NCI-H1092 (cell line): Measurements from ENCODE around the gene CENPK.
"Not testable (repeated sequence)": the region's sequence is repeated elsewhere in the genome, so short reads cannot be mapped to it uniquely, and the experiment has no call there.

ENCODE experiments used
- DNase-seq: peaks from one replicate; lab custom pipeline; 2025; lab: John Stamatoyannopoulos, UW

Gene CENPK, protein sequence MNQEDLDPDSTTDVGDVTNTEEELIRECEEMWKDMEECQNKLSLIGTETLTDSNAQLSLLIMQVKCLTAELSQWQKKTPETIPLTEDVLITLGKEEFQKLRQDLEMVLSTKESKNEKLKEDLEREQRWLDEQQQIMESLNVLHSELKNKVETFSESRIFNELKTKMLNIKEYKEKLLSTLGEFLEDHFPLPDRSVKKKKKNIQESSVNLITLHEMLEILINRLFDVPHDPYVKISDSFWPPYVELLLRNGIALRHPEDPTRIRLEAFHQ

DNA sequence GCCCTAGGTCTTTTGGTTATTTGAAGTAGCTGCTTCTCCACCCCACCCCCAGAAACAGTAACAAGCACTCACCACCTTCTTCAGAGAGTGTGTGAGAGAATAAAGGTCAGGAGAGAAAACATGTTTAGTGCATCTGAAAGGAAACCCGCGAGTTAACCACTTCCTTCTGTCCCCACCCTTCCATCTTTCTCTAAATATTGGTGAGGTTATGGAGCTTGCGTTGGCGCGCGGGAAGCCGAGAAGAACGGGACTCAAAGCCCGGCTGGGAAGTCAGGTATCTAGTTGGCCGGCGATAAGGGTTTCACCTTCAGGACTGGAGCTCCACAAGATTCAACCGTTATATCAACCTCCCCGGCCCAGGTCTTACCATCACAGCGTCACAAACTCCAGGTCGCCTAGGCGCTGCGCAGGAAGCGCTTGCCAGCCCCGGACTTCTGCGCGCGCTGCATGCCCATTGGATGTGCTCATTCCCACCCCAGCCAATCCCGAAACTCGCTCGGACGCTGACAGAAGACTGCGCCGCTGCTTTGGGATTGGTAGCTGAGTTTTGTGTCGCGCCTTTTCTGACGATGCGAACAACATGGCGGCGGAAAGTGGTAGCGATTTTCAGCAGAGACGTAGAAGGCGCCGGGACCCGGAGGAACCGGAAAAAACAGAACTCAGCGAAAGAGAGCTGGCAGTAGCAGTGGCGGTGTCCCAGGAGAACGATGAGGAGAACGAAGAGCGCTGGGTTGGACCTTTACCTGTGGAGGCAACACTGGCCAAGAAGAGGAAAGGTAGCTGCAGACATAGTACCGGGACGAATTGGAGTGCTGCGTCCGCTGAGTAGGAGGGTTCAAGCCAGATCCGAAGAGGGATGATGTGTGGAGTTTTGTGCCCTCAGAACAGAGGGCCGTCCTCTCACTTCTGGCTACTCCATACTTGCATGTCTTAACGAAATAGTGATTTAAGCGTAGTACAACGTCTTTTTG lies at the start of gene CENPK, which contains the start of gene PPWD1:
TSS of gene CENPK (minus strand) at position 438 of the 971 bp plus-strand sequence. CDS start 8,261 bp downstream, outside the sequence.
TSS of gene PPWD1 (plus strand) at position 566 of the 971 bp plus-strand sequence. CDS start at position 581, 15 bp downstream.
- DNase-seq: peak; percentile 90

DNA sequence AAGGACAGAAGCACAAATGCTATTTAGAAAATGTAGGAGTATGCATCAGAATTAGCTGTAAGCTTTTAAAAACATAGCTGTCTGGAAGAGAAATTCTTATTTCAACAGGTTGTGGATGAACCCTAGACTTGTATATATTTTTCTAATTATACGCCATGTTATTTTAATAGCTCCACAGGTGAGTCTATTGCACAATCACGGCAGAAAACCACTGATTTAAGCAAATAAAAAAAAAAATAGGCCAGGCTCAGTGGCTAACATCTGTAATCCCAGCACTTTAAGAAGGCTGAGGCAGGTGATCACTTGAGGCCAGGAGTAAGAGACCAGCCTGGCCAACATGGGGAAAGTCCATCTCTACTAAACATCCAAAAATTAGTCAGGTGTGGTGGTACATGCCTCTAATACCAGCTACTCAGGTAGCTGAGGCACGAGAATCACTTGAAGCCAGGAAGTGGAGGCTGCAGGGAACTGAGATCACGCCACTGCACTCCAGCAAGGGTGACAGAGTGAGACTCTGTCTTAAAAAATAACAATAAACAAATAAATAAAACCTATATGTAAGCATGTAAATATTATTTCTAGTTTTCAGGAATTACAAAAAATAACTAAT lies 49.4 kb upstream of the CENPK start:
- no peak for DNase-seq

DNA sequence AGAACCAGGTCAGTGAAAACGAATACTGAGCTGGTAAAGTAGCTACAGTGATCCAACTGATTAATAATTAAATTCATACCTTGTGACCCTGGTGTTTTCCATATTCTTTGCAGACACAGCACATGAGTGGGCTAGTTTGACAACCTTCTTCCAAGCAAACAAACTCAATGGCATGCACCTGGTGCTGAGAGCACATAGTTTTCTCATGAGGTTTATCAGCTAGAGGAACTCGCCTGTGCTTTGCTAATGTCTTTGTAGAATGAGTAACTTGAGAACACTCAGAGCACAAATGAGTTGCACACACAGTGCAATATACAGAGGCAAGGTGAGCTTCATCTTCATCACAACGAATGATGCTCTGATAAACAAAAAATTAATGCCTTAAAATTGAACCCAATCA lies 48.6 kb upstream of the CENPK start:
- peak; percentile 10 for DNase-seq

DNA sequence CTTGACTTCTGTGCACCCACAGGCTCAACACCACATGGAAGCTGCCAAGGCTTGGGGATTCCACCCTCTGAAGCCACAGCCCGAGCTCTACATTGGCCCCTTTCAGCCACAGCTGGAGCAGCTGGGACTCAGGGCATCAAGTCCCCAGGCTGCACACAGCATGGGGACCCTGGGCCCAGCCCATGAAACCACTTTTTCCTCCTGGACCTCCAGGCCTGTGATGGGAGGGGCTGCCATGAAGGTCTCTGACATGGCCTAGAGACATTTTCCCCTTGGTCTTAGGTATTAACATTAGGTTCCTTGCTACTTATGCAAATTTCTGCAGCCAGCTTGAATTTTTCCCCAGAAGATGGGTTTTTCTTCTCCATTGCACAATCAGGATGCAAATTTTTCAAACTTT lies 38.8 kb upstream of the CENPK start:
- DNase-seq: not testable (repeated sequence)

DNA sequence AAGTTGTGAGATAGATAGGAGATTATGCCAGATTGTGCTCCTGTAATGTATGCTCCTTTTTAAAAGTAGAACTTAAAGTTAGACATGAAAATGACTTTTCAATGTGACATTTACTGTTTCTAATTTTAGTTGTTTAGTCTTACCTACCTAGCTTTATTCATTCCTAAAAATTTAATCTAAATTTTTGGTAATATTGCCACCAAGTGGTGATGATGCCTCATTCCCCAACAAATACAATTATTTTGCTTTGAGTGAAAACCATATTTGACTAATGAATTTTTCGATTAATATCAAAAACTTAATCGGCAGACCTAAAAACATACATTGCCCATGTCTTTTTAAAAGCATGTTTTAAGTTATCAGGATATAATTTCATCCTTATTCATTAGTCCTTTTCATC lies 25.7 kb upstream of the CENPK start:
- DNase-seq: no peak

DNA sequence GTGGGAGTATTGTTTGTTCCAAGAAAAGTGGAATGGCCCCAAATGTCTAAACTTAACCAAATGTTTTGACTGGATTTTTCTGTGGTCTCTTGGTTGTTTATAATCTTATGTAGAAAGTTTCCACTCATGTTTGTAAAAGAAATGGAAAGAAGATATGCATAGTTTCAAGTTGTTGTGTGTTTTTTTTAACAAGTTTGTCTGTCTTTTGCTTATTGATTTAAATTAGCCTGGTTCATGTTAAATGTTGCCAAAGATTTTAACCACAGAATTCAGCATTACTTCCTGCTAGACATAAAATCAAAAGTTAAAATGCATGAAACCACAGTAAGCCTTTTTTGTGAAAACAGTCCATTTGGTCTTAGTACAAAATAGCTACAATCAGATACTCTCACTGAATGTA lies 14.2 kb upstream of the CENPK start:
- DNase-seq: no peak

DNA sequence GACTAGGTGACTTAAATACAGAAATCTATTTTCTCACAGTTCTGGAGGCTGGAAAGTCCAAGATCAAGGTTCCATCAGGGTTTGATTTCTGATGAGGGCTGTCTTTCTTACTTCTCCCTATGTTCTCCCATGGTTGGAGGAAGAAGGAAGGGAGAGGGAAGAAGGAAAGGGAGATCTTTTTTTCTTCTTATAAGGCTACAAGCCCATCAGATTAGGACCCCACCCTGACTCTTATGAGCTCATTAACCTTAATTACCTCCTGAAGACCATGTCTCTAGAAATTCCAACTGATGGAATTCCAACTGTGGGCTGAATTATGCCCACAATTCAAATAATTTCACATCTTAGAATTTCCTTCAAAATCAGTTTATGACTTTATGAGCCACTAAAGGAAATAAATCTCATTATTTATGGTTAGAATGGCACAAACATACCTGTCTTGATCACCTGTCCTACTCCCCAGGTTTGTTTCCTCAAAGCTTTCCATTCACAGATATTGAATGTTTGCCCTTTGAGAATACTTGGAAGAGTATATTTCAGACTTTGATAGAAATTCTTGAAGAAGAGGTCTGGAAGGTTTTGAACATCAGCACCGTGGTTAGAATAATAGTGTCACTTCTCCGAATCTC lies 7.7 kb upstream of the CENPK start:
- DNase-seq: no peak

DNA sequence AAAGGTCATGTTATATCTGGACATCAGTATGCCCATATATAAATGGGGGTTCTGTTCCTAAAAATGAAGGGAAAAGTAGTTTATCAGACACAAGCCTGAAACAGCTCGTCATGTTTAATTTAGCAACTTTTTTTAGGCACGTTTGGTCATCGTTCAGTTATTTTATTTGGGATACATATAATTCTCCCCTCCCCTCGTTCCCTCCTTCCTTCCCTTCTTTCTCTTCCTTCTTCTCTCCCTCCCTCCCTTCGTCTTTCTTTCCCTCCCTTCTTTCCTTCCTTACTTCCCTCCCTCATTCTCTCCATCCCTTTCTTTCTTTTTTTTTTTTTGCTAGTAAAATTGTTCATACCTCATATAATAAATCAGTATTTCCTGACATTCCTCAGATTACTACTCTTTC lies 3.5 kb upstream of the CENPK start:
- DNase-seq: no peak

DNA sequence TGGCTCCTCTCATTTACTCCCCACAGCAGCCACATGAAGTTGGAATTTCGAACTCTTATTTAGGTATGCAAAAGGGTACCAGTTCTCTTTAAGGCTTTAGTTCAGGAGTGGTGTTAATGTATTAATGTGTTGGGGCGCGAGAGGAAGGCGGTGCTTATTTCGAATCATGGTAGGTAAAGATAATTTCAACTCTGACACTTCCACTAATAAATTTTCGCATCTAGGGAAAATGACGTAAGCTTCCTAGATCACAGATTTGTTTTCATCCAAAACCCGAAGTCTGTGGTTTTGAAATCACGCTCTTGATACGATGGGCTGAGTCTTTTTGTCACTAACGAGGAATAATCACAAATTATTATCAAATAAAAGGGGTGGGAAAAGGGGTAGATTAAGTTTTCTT lies 809 bp upstream of the CENPK start:
- DNase-seq: no peak

DNA sequence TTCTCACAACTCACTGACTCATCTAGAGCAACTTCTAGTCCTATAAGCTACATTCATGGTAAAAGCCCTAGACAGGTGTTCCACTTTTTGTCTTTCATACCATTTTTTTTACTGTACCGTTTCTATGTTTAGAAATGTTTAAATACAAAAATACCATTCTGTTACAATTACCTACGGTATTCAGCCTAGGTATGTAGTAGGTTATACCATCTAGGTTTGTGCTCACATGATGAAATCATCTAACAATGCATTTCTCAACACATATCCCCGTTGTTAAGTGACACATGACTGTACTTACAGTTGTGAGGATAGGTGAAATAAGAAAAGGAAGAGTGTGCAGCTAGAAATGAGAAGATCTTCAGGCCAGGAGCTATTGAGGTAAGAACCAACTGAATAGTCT lies 6.2 kb downstream of the CENPK start:
- no peak for DNase-seq

DNA sequence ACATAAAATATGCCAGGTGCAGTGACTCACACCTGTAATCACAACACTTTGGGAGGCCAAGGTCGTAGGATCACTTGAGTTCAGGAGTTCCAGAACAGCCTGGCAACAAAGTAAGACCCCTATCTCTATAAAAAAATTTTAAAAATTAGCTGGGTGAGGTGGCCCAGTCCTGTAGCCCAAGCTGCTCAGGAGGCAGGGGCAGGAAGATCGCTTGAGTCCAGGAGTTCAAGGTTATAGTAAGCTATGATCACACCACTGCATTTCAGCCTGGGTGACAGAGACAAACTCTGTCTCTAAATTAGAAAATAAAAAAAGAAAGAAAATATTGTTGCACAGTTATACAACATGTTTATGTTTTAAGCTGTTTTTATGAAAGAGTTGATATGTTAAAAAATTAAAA lies 6.8 kb downstream of the CENPK start:
- DNase-seq: no peak

DNA sequence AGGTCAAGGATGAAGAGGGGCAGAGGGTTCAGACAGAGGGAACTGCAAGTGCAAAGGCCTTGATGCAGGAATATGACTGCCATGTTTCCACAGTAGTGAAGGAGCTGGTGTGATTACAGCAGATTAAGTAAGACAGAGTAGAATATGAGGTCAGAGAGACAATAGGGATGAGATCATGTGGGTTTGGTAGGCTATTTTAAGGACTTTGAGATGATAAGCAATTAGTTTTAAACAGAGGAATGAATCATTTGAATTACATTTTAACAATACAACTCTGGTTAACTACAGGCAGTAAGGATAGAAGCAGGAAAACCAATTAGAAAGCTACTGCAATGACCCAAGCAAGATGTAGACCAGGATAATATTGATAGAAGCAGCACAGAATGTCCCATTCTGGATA lies 7.7 kb downstream of the CENPK start:
- no peak for DNase-seq

DNA sequence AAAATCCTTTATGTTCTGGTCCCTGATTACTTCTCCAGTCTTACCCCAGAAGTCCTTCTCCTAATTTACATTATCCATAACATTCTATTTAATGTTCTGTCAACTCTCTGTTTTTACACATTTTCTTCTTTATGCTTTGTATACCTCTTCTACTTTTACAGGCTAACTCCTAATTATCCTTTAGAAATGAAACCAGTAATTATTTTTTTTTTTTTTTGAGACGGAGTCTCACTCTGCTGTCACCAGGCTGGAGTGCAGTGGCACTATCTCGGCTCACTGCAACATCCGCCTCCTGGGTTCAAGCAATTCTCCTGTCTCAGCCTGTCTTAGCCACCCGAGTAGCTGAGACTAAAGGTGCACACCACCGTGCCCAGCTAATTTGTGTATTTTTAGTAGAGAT lies 9.0 kb downstream of the CENPK start:
- no peak for DNase-seq

DNA sequence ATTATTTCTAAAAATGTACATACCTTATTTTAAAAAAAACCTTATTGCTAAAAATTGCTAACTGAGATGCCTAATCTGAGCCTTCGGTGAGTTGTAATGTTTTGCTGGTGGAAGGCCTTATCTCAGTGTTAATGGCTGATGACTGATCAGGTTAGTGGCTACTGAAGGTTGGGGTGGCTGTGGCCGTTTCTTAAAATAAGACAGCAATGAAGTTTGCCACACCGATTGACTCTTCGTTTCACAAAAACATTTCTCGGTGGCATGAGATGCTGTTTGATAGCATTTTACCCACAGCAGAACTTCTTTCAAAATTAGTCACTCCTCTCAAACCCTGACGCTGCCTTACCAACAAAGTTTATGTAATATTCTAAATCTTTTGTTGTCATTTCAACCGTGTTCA lies 14.7 kb downstream of the CENPK start:
- DNase-seq: no peak

DNA sequence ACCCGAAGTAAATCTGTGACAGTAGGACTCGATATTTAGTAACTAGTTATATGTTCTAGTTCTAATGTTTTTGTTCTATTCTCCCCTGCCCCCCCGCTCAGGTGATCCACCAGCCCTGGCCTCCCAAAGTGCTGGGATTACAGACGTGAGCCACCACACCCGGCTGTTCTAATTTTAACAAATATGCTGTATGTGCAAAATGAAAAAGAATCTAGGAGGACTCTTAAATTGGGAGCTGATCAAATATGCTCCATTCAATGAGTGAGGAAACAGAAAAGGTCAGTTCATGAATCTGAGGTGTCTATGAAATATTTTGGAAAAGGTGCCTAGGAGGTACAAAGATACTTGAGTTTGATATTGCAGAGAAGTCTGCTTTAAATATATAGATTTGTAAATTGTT lies 16.8 kb downstream of the CENPK start:
- no peak for DNase-seq

DNA sequence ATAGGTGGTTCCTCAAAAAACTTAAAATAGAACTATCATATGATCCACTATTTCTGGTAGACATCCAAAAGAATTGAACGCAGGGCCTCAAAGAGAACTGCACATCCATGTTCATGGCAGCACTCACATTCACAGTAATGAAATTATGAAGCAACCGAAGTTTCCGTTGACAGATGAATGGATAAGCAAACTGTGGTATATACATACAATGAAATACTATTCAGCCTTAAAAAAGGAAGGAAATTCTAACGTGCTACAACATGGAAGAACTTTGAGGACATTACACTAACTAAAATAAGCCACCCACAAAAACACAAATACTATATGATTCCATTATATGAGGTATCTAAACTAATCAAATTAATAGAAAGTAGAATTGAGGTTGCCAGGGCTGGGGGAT lies 18.5 kb downstream of the CENPK start:
- no peak for DNase-seq

DNA sequence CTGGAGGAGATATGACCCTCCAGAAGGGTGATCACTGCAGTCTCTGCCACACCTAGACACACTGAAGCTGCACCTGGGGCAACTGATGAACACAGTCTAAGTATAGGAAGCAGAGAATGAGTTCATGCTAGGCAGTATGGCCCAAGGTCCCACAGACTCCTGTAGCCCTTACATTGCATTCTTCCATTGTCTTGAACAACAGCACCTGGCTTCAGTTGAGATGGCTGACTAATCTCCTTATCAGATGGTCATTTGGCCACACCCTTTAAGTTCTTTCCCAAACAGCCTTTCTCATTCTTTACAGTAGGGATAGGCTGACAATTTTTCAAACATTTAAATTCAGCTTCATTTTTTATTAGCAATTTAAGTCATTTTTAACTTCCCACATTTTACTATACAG lies 23.1 kb downstream of the CENPK start:
- no peak for DNase-seq

DNA sequence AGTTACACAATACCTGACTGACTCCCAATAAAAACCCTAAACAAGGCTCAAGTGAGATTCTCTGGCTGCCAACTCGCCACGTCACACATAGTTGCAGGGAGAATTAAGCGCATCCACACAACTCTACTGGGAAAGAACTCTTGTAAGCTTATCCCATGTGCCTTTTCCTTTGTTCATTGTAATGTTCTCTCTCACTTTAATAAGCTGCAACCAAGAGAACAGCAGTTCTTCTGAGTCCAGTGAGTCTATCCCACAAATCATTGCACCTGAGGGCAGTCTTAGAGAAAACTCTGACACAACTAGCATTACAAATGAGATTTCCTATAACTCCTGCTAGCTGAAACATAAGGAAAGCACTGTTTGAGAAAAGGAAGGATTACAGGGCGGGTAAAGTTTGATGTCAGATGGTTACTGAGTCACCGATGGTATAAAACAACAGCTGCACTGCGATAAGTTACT lies 27.4 kb downstream of the CENPK start:
- no peak for DNase-seq

DNA sequence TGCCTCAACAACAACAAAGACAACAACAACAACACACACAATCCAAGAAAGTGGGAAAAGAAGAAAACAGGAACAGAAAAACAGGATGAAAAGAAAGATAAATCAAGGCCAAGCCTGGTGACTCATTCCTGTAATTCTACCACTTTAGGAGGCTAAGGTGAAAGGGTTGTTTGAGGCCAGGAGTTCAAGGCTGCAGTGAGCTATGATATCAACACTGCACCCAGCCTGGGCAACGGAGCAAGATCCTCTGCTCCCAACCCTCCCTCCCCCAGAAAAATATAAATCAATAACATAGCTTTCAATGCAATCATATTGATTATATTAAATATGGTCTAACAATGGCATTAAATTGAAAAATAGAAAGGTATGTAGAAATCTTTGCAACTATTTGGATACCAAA lies 32.1 kb downstream of the CENPK start:
- no peak for DNase-seq

DNA sequence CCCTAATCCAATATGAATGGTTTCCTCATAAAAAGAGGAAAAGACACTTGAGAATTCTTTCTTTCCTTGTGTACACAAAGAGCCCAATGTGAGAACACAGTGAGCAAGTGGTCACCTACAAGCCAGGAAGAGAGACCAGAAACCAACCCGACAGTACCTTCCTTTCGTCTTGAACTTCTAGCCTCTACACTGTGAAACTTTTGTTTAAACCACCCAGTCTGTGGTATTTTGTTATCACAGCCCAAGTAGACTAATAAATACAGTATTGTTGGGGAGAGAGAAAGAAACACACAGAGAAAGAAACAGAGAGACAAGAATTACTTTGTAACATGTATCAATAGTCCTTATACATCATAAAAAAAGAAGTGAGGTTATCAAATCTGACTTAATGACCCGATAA lies 37.2 kb downstream of the CENPK start:
- DNase-seq: no peak

DNA sequence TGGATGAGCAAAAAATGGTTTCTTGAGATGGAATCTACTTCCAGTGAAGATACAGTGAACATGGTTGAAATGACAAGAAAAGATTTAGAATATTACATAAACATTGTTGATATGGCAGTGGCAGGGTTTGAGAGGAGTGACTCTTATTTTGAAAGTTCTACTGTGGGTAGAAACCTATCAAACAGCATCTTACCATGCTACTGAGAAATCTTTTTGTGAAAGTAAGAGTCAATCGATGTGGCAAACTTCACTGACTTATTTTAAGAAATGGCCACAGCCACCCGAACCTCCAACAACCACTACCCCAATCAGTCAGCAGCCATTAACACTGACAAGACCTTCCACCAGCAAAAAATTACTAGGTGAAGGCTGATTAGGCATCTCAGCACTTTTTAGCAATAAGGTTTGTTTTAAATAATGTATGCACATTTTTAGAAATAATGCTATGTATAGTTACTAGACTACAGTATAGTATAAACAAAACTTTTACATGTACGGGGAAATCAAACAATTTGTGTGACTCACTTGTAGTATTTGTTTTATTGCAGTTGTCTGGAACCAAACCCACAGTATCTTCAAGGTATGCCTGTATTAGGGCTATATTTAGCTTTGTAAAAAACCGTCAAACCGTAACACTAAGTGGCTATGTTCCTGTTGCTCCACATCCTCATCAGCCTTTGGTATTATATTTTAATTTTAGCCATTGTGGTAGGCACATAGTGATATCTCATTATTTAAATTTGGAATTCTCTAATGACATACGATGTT lies 50.6 kb downstream of the CENPK start:
- no peak for DNase-seq
